A673 (cell line): ENCODE measurements around the gene GALNT13. TPM values are rescaled to one million over a fixed set of nuclear protein-coding genes. Genes with fewer than 3 reads are reported as not detected.
A peak's percentile ranks its signal among the peaks of the same experiment; 100 is the strongest.

Experiments
- BruUV-seq: library from RNA; stranded (reverse); fragments of 400-500 nt; replicated peaks from 2 replicates; lab custom pipeline; 2021; lab: Mats Ljungman, UMichigan
- CTCF ChIA-PET: fragments of 300-600 bp; sonication (Branson Sonifier 250); formaldehyde crosslinking; loops from one replicate; lab custom pipeline; 2022; ENCODE audit warnings: antibody characterized with exemption; lab: Charles Lee
- POLR2A ChIA-PET: fragments of 300-600 bp; sonication (Branson Sonifier 250); formaldehyde crosslinking; loops from one replicate; lab custom pipeline; 2022; ENCODE audit warnings: antibody characterized with exemption; ENCODE audit not compliant: low non-redundant PET; lab: Charles Lee
- DNase-seq: peaks from one replicate; pipeline ENCODE4 v3.0.0-alpha.2; 2015; ENCODE audit warnings: low spot score
- H3K27ac ChIP-seq: fragments of 200-600 bp; sonication (generic); 2 replicates; pipeline ENCODE4 v1.5.1; 2016; ENCODE audit warnings: mixed run types, low read depth, mild to moderate bottlenecking, mixed read lengths, antibody characterized with exemption, low read length; ENCODE audit not compliant: poor library complexity, severe bottlenecking
- H3K27me3 ChIP-seq: fragments of 200-600 bp; sonication (generic); replicated peaks from 2 replicates; pipeline ENCODE4 v1.6.1; 2017; ENCODE audit warnings: mixed run types, low read depth, mild to moderate bottlenecking, mixed read lengths, antibody characterized with exemption, low read length; ENCODE audit not compliant: insufficient read depth, poor library complexity
- H3K36me3 ChIP-seq: fragments of 200-600 bp; sonication (generic); 2 replicates; pipeline ENCODE4 v1.6.1; 2016; ENCODE audit warnings: mixed run types, mild to moderate bottlenecking, mixed read lengths, antibody characterized with exemption, low read length; ENCODE audit not compliant: insufficient read depth, poor library complexity, severe bottlenecking
- H3K4me1 ChIP-seq: fragments of 200-600 bp; sonication (generic); 2 replicates; pipeline ENCODE4 v1.6.1; 2017; ENCODE audit warnings: mixed run types, mild to moderate bottlenecking, mixed read lengths, antibody characterized with exemption, low read length; ENCODE audit not compliant: insufficient read depth, poor library complexity, severe bottlenecking
- H3K4me3 ChIP-seq: fragments of 200-600 bp; sonication (generic); 2 replicates; pipeline ENCODE4 v1.5.1; 2016; ENCODE audit warnings: low read depth, mixed run types, mild to moderate bottlenecking, mixed read lengths, low read length; ENCODE audit not compliant: poor library complexity, severe bottlenecking
- H3K9me3 ChIP-seq: fragments of 200-600 bp; sonication (generic); 2 replicates; pipeline ENCODE4 v1.6.1; 2016; ENCODE audit warnings: mixed run types, low read depth, mild to moderate bottlenecking, mixed read lengths, antibody characterized with exemption, low read length; ENCODE audit not compliant: poor library complexity, severe bottlenecking
- EZH2 ChIP-seq: fragments of 200-600 bp; sonication (generic); IDR thresholded peaks from 2 replicates; pipeline ENCODE4 v1.6.1; 2017; ENCODE audit warnings: borderline replicate concordance, low read depth, mild to moderate bottlenecking, mixed read lengths, antibody characterized with exemption, low read length; ENCODE audit not compliant: poor library complexity, severe bottlenecking
- intact Hi-C: fragments of 100-400 bp; cut with micrococcal nuclease; formaldehyde crosslinking; loops from one replicate; pipeline ENCODE4 v1.10.0; 2022; ENCODE audit not compliant: unreplicated experiment
- total RNA-seq: library from RNA; stranded (reverse); gene quantifications from 2 replicates; pipeline ENCODE4 v1.2.3, GENCODE V29; 2021
- TF ChIP-seq, protein P1 (sequence below): fragments of 300-800, 200-600 bp; sonication (generic); conservative IDR thresholded peaks from 2 replicates; pipeline ENCODE4 v1.5.1; 2017; ENCODE audit warnings: low read depth, mild to moderate bottlenecking, antibody characterized with exemption, low read length, moderate library complexity, mixed read lengths

Gene GALNT13
- total RNA-seq, 1 experiment from 2014 or later, result not detected

- intact Hi-C loops, result no loop called here
- TF ChIP-seq EZH2, result no peak
- TF ChIP-seq, protein P1, sequence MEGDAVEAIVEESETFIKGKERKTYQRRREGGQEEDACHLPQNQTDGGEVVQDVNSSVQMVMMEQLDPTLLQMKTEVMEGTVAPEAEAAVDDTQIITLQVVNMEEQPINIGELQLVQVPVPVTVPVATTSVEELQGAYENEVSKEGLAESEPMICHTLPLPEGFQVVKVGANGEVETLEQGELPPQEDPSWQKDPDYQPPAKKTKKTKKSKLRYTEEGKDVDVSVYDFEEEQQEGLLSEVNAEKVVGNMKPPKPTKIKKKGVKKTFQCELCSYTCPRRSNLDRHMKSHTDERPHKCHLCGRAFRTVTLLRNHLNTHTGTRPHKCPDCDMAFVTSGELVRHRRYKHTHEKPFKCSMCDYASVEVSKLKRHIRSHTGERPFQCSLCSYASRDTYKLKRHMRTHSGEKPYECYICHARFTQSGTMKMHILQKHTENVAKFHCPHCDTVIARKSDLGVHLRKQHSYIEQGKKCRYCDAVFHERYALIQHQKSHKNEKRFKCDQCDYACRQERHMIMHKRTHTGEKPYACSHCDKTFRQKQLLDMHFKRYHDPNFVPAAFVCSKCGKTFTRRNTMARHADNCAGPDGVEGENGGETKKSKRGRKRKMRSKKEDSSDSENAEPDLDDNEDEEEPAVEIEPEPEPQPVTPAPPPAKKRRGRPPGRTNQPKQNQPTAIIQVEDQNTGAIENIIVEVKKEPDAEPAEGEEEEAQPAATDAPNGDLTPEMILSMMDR, result no peak
- ChIA-PET POLR2A (no interaction called here), CTCF (no interaction called here)
- Histone ChIP-seq H3K36me3 (no peaks in the 10 kb centered on the region), H3K27me3 (no peaks in the 10 kb centered on the region), H3K4me3 (no peak overlapping the region), H3K4me1 (no peaks in the 10 kb centered on the region), H3K9me3 (no peaks in the 10 kb centered on the region), H3K27ac (no peak overlapping the region)
- no TSS peak for BruUV-seq
- DNase-seq, result no peak
These were observed 609.6 kb downstream of the GALNT13 start for GRCh38 chr2:154481336-154481735.

DNA sequence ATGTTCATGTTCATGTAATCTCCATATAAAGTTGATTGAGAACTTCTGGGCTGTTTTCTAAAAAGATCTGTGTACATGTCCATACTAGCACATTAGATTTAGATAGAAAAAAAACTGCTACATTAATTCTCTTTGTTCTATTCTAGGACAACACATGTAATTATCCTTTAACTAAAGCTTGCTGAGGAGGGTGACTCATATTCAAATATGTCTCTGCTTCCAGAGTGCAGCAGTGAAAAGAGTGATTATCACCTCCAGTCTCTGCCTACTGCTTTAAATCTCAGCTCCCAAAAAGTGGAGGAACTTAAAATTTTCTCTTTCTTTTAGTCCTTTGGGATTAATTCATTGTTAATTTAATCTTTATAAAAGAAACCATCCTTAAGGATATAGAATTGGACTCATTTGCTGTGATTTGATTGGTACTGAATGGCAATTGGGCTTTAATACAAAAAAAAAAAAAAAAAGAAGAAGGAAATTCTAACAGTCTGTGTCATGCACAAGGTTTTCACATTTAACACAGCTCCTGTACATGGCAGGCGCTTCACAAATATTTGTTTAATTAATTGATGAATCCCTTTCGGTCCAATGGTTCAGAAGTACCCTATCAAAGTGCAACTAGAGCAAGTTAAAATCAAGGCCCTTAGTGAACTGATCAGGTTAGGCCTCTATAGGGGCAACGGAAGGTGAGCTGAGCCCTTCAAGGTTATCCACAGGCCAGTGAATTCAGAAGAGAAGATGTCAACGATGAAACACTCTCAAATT, 612.8 kb downstream of the GALNT13 start:
- ChIA-PET CTCF (no interaction called here), POLR2A (no interaction called here)
- no peak for TF ChIP-seq EZH2
- TF ChIP-seq, protein P1, result no peak

DNA sequence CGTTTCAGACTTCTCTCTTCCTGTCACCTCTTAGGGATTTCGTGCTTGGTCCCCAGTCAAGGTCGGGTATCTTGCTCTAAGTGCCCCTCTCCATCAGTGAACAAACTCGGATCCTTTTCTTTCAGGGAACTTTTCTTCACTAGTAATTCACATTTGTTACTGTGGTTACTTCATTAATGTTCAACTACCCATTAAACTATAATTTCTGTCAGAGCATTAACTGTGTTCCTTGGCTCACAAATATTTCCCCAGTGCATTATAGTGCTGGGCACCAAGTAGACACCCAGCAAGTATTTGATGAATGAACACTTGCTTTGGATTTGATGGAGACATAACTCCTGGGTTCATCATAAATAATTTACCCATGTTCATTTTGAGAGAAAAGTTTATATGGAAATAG, 617.1 kb downstream of the GALNT13 start:
- no peaks in the 10 kb centered on the region for H3K4me1 ChIP-seq
- no peaks in the 10 kb centered on the region for H3K27me3 ChIP-seq
- H3K27ac ChIP-seq, result no peak overlapping the region
- ChIA-PET POLR2A (no interaction called here), CTCF (no interaction called here)
- BruUV-seq, result no TSS peak
- intact Hi-C loops, result no loop called here
- H3K36me3 ChIP-seq, result no peaks in the 10 kb centered on the region
- H3K4me3 ChIP-seq, result no peak overlapping the region
- no peak for DNase-seq
- no peak for TF ChIP-seq EZH2
- TF ChIP-seq, protein P1, result no peak
- H3K9me3 ChIP-seq, result no peaks in the 10 kb centered on the region

More for the DNA sequence above, 612.8 kb downstream of the GALNT13 start:
- Histone ChIP-seq H3K27ac (no peak overlapping the region), H3K4me3 (no peak overlapping the region), H3K27me3 (no peaks in the 10 kb centered on the region), H3K36me3 (no peaks in the 10 kb centered on the region), H3K4me1 (no peaks in the 10 kb centered on the region), H3K9me3 (no peaks in the 10 kb centered on the region)
- intact Hi-C loops, result no loop called here
- no TSS peak for BruUV-seq
- DNase-seq, result peak; percentile 22
